SK-N-SH (cell line): ENCODE measurements around the gene GATD1. TPM values are rescaled to one million over a fixed set of nuclear protein-coding genes. Genes with fewer than 3 reads are reported as not detected.

Experiments used
- CTCF ChIA-PET: fragments of 300-600, 350-600 bp; formaldehyde crosslinking; extraction: SDS; loops from one replicate; lab custom pipeline; 2021; lab: Yijun Ruan, JAX
- POLR2A ChIA-PET: fragments of 350-600 bp; sonication (Branson Sonifier 250); formaldehyde crosslinking; extraction: SDS; loops from one replicate; lab custom pipeline; 2020; ENCODE audit warnings: antibody characterized with exemption, inconsistent platforms; lab: Yijun Ruan, JAX
- DNase-seq: peaks from one replicate; pipeline ENCODE4 v3.0.0; 2012
- H2AFZ ChIP-seq: fragments of 200-600 bp; sonication (generic); 2 replicates; pipeline ENCODE4 v1.8.1; 2016; ENCODE audit warnings: antibody characterized with exemption, mild to moderate bottlenecking, low read depth
- H3F3A ChIP-seq: fragments of 200-600 bp; sonication (generic); replicated peaks from 2 replicates; pipeline ENCODE3; 2016; ENCODE audit warnings: antibody characterized with exemption, mild to moderate bottlenecking; ENCODE audit not compliant: insufficient read depth
- H3K27ac ChIP-seq, 2 experiments: fragments of 200-500 bp in 1 of 2; fragments of 200-600 bp in 1 of 2; sonication (Bioruptor generic) in 1 of 2; sonication (generic), shearing (Covaris generic) in 1 of 2; 2 replicates each; pipeline versions ENCODE4 v1.5.1 to v1.6.1; 2014 to 2016; ENCODE audit warnings: low read depth in 2 of 2, inconsistent platforms in 1 of 2, low read length in 1 of 2, mild to moderate bottlenecking in 1 of 2, mixed read lengths in 1 of 2
- H3K27me3 ChIP-seq: fragments of 200-600 bp; sonication (generic), shearing (Covaris generic); 2 replicates; pipeline ENCODE4 v1.6.1; 2016; ENCODE audit warnings: mixed run types; ENCODE audit not compliant: insufficient read depth
- H3K36me3 ChIP-seq, 2 experiments: fragments of 200-500 bp in 1 of 2; fragments of 200-600 bp in 1 of 2; sonication (Bioruptor generic) in 1 of 2; sonication (generic) in 1 of 2; replicated peaks in 1 of 2; 2 replicates each; pipeline versions ENCODE3 to v1.5.1; 2014 to 2016; ENCODE audit warnings: low read length in 1 of 2, mild to moderate bottlenecking in 1 of 2; ENCODE audit not compliant: insufficient read depth in 2 of 2, control insufficient read depth in 1 of 2
- H3K4me1 ChIP-seq, 2 experiments: fragments of 200-500 bp in 1 of 2; fragments of 200-600 bp in 1 of 2; sonication (Bioruptor generic) in 1 of 2; sonication (generic), shearing (Covaris generic) in 1 of 2; 2 replicates each; pipeline versions ENCODE4 v1.5.1 to v1.6.1; 2014 to 2016; ENCODE audit warnings: low read depth in 1 of 2, low read length in 1 of 2, mixed run types in 1 of 2; ENCODE audit not compliant: insufficient read depth in 2 of 2, control insufficient read depth in 1 of 2
- H3K4me2 ChIP-seq: fragments of 200-600 bp; sonication (generic), shearing (Covaris generic); 2 replicates; pipeline ENCODE4 v1.6.1; 2017; ENCODE audit warnings: mixed run types
- H3K4me3 ChIP-seq, 2 experiments: fragments of 200-500 bp in 1 of 2; fragments of 200-600 bp in 1 of 2; sonication (Bioruptor generic) in 1 of 2; sonication (generic), shearing (Covaris generic) in 1 of 2; 2 replicates each; pipeline versions ENCODE4 v1.5.1 to v1.8.1; 2014 to 2016; ENCODE audit warnings: low read depth in 2 of 2, inconsistent platforms in 1 of 2, low read length in 1 of 2, mild to moderate bottlenecking in 1 of 2, mixed read lengths in 1 of 2, moderate library complexity in 1 of 2
- H3K79me2 ChIP-seq: fragments of 200-600 bp; sonication (generic); 2 replicates; pipeline ENCODE4 v1.8.1; 2017; ENCODE audit warnings: mild to moderate bottlenecking; ENCODE audit not compliant: insufficient read depth
- H3K9ac ChIP-seq: fragments of 200-600 bp; sonication (generic); 2 replicates; pipeline ENCODE4 v1.6.1; 2017; ENCODE audit warnings: mixed run types
- H3K9me2 ChIP-seq: fragments of 200-600 bp; sonication (generic); 2 replicates; pipeline ENCODE4 v1.6.1; 2017; ENCODE audit warnings: mixed run types
- H3K9me3 ChIP-seq: fragments of 200-600 bp; sonication (generic); 2 replicates; pipeline ENCODE4 v1.6.1; 2017; ENCODE audit warnings: mixed run types, mild to moderate bottlenecking, moderate library complexity
- H4K20me1 ChIP-seq: fragments of 200-600 bp; sonication (generic); 2 replicates; pipeline ENCODE4 v1.6.1; 2017; ENCODE audit warnings: mild to moderate bottlenecking, mixed run types; ENCODE audit not compliant: insufficient read depth
- EZH2phosphoT487 ChIP-seq: fragments of 200-600 bp; sonication (generic); IDR thresholded peaks from 2 replicates; pipeline ENCODE4 v1.6.1; 2017; ENCODE audit warnings: low read depth, mixed run types, mild to moderate bottlenecking, antibody characterized with exemption, moderate library complexity, borderline replicate concordance
- FOSL2 ChIP-seq: IDR thresholded peaks from 2 replicates; pipeline ENCODE4 v1.4.0; 2012; ENCODE audit warnings: low read depth, mild to moderate bottlenecking, moderate library complexity, borderline replicate concordance
- FOXM1 ChIP-seq: IDR thresholded peaks from 2 replicates; pipeline ENCODE4 v1.4.0; 2012; ENCODE audit warnings: low read depth, mild to moderate bottlenecking
- MXI1 ChIP-seq: IDR thresholded peaks from 2 replicates; pipeline ENCODE4 v1.6.1; 2012; ENCODE audit warnings: mild to moderate bottlenecking, low read depth, low read length, improper control_type of control experiment
- NRF1 ChIP-seq: IDR thresholded peaks from 2 replicates; pipeline ENCODE4 v1.6.1; 2012; ENCODE audit warnings: low read depth, mild to moderate bottlenecking, low read length
- POLR2AphosphoS5 ChIP-seq: IDR thresholded peaks from 2 replicates; pipeline ENCODE4 v1.6.1; 2012; ENCODE audit warnings: low read depth, low read length
- TCF12 ChIP-seq: IDR thresholded peaks from 2 replicates; pipeline ENCODE4 v1.4.0; 2012
- TEAD4 ChIP-seq: IDR thresholded peaks from 2 replicates; pipeline ENCODE4 v1.4.0; 2012; ENCODE audit warnings: mild to moderate bottlenecking, borderline replicate concordance; ENCODE audit not compliant: insufficient read depth
- YY1 ChIP-seq: IDR thresholded peaks from 2 replicates; pipeline ENCODE4 v1.4.0; 2012; ENCODE audit warnings: low read depth, mild to moderate bottlenecking
- WGBS: methylation state at CpG from one replicate; pipeline ENCODE4 v1.1.6; 2017; ENCODE audit warnings: low lambda C conversion rate; 5-methylcytosine and 5-hydroxymethylcytosine counted together
- polyA plus RNA-seq, 3 experiments: library from polyadenylated mRNA; depleted of rRNA; stranded (reverse); fragments of >200 nt; gene quantifications; 2 replicates each; pipeline ENCODE4 v1.2.3, GENCODE V29; 2012
- TF ChIP-seq, protein P1 (sequence below): IDR thresholded peaks from 2 replicates; pipeline ENCODE4 v1.6.1; 2012; ENCODE audit warnings: mild to moderate bottlenecking, low read depth, low read length, moderate library complexity

Gene GATD1
- polyA plus RNA-seq, 1 of the 3 experiments (the other 2 are of a cell fraction) = 86.2 TPM

DNA sequence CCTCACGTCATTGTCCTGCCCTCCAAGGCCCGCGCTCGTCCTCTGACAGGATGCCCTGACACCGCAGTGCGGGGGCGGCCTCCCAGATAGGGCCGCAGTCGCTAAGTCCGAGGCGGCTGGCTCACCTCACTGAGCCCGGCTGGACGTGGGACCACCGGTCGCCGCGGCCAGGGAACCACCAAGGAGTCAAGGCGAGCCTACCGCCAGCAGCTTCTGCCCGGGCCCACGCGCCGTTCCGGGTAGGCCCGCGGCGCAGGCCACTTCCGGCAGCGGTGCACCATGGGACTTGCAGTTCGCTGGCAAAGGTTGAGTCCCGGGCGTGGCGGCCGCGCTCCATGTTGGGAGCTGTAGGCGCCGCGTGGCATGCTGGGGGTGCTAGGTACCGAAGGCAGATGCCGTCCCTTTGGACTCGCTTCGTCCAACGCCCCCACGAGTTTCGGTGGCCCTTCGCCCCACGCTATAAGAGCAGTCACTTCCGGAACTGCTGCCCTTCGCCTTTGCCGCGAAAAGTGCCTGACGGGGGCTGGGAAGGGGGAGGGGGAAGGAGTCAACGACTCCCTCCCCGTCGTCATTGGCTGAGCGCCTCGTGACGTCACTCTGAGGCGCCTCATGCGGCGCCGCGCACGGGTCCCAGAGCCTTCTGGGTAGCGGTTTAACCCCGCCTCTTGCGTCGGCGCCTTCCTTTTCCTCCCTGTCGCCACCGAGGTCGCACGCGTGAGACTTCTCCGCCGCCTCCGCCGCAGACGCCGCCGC lies 32.2 kb upstream of the GATD1 start, which contains the start of gene RPLP2 (continued):
- TF ChIP-seq, protein P1, sequence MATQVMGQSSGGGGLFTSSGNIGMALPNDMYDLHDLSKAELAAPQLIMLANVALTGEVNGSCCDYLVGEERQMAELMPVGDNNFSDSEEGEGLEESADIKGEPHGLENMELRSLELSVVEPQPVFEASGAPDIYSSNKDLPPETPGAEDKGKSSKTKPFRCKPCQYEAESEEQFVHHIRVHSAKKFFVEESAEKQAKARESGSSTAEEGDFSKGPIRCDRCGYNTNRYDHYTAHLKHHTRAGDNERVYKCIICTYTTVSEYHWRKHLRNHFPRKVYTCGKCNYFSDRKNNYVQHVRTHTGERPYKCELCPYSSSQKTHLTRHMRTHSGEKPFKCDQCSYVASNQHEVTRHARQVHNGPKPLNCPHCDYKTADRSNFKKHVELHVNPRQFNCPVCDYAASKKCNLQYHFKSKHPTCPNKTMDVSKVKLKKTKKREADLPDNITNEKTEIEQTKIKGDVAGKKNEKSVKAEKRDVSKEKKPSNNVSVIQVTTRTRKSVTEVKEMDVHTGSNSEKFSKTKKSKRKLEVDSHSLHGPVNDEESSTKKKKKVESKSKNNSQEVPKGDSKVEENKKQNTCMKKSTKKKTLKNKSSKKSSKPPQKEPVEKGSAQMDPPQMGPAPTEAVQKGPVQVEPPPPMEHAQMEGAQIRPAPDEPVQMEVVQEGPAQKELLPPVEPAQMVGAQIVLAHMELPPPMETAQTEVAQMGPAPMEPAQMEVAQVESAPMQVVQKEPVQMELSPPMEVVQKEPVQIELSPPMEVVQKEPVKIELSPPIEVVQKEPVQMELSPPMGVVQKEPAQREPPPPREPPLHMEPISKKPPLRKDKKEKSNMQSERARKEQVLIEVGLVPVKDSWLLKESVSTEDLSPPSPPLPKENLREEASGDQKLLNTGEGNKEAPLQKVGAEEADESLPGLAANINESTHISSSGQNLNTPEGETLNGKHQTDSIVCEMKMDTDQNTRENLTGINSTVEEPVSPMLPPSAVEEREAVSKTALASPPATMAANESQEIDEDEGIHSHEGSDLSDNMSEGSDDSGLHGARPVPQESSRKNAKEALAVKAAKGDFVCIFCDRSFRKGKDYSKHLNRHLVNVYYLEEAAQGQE = no peak; the same call in 1 of the 2 replicates
- no peak for TF ChIP-seq FOSL2
- no peak for TF ChIP-seq TCF12
- no peak for TF ChIP-seq TEAD4
- TF ChIP-seq POLR2AphosphoS5 = peak; percentile 91
- TF ChIP-seq FOXM1 = no peak
- TF ChIP-seq EZH2phosphoT487 = no peak
- TF ChIP-seq YY1 = peak; percentile 71; the same call in 1 of the 2 replicates

DNA sequence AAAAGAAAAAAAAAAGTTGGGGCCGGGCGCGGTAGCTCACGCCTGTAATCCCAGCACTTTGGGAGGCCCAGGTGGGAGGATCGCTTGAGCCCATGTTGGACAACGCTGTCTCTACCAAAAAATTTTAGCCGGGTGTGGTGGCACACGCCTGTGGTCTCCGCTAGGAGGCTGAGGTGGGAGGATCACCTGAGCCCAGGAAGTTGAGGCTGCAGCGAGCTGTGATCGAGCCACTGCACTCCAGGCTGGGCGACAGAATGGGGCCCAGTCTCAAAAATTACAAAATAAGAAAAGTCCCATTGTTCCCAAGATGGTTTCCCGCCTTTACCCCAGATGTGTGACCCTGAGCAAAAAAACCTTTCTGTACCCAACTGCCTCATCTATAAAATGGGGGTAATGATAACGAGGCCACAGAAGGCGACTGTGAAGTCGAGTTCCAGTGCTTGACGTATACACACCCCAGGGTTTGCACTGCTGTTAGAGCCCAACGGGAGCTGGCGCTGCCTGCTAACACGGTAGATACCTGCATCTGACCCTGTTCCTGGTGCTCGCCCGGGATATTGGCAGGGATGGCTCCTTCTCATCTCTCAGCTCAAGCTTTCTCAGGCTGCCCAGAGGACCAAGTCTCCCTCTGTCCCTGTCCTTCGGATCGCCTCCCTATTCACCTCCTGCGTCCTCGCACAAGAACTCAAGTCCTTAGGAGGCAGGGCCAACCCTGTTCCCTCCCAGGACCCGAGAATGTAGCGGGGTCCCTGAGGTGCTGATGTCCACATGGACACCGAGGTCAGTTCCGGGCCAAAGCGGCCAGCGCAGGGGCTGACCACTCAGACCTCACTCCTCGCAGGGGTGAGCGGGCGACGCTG lies 31.4 kb upstream of the GATD1 start:
- ChIA-PET CTCF (interaction anchor here (1.0 to 1.5 kb wide), 5 partner anchors 10 to 54 kb away, joined by 3 to 4 read pairs (median 3); partner anchors contain the start of gene PNPLA2), POLR2A (interaction anchor here (1.0 to 2.2 kb wide), 9 partner anchors 11 to 51 kb away, joined by 3 to 34 read pairs (median 6); partner anchors contain the start of genes CD151, CEND1 and PNPLA2)
- H3K9ac ChIP-seq = peak overlapping the region; percentile 97
- TF ChIP-seq NRF1 = peak; percentile 12; the same call in 1 of the 2 replicates
- no peak; the same call in 1 of the 2 replicates for TF ChIP-seq YY1
- TF ChIP-seq MXI1 = peak; percentile 76; the same call in 1 of the 2 replicates
- no peak overlapping the region for H2AFZ ChIP-seq
- H3K27ac ChIP-seq = peak overlapping the region; percentile 97 to 98
- peaks cover 34% of the 10 kb centered on the region for H3F3A ChIP-seq
- peak overlapping the region; percentile 99 for H3K4me2 ChIP-seq
- no peaks in the 10 kb centered on the region for H3K9me3 ChIP-seq
- H4K20me1 ChIP-seq = peaks cover 30% of the 10 kb centered on the region
- peaks cover 78% of the 10 kb centered on the region for H3K79me2 ChIP-seq
- H3K4me1 ChIP-seq = peaks cover 14 to 31% of the 10 kb centered on the region in 2 experiments; a peak in 2 of 4 replicates
- WGBS = 26% methylated on average over 29 of the region's 36 CpGs
- peaks cover 24 to 26% of the 10 kb centered on the region in 2 experiments for H3K36me3 ChIP-seq
- peak; percentile 88 for DNase-seq
- no peaks in the 10 kb centered on the region for H3K27me3 ChIP-seq
- peak overlapping the region; percentile 81 to 97 for H3K4me3 ChIP-seq
- H3K9me2 ChIP-seq = no peaks in the 10 kb centered on the region
